Mucosa of descending colon (tissue), 3 donors: ENCODE measurements around the gene CENPN. TPM values are rescaled to one million over a fixed set of nuclear protein-coding genes. Genes with fewer than 3 reads are reported as not detected.

ENCODE experiments used
- ATAC-seq: fragments of 200-7000 bp; cut with Tn5 transposase; one replicate; pipeline ENCODE4 v1.9.1; 2020; ENCODE audit warnings: mild to moderate bottlenecking, moderate library complexity
- DNase-seq, 3 donors: peaks; one replicate each; pipeline ENCODE4 v3.0.0-alpha.2; 2020
- H3K36me3 ChIP-seq: fragments of 200-600 bp; one replicate; pipeline ENCODE4 v1.8.0; 2021; ENCODE audit warnings: low read depth, mild to moderate bottlenecking
- H3K4me1 ChIP-seq: fragments of 200-600 bp; one replicate; pipeline ENCODE4 v1.8.0; 2021; ENCODE audit warnings: low read depth, mild to moderate bottlenecking
- H3K4me3 ChIP-seq: fragments of 200-600 bp; one replicate; pipeline ENCODE4 v1.8.0; 2021; ENCODE audit warnings: mild to moderate bottlenecking
- H3K9me3 ChIP-seq: fragments of 200-600 bp; one replicate; pipeline ENCODE4 v1.8.0; 2021; ENCODE audit warnings: mild to moderate bottlenecking
- CTCF ChIP-seq: fragments of 200-600 bp; IDR thresholded peaks from one replicate; pipeline ENCODE4 v1.8.0; 2022; ENCODE audit warnings: antibody characterized with exemption, mild to moderate bottlenecking
- intact Hi-C, 2 donors: fragments of 100-400 bp; cut with DNase I in 1 of 2; cut with micrococcal nuclease in 1 of 2; formaldehyde crosslinking; loops; one replicate each; pipeline versions ENCODE4 v1.11.0 to v1.11.1; 2022; cut with DNase I, micrococcal nuclease
- total RNA-seq, 3 donors: library from RNA; stranded (reverse); fragmentation: NEBNext Ultra II Directional in 2 of 3; extraction: Animal tissue kit (Norgen Biotek cat#: 25700) in 2 of 3; gene quantifications; one replicate each; pipeline versions ENCODE4 v1.2.1 to v1.2.4, GENCODE V29; 2021 to 2023
- donor health status: DM: no; HTN: no; CAD: no; lungs with moderate emphysema.
- donor health status: DM: no; HTN: no; CAD: no.
- donor health status: DM: no; HTN: yes; CAD: no.

The CENPN gene
- total RNA-seq, 3 donors from 2014 or later, result 7.1 to 13.4 (median 7.6) TPM

GRCh38 chr16:80968386-80969113 lies 38.5 kb upstream of the CENPN start:
- H3K4me3 ChIP-seq, result no peak overlapping the region
- intact Hi-C loops, result no loop called here
- H3K9me3 ChIP-seq, result no peaks in the 10 kb centered on the region
- no peaks in the 10 kb centered on the region for H3K4me1 ChIP-seq
- DNase-seq, result no peak
- peak; percentile 58 for ATAC-seq
- no peaks in the 10 kb centered on the region for H3K36me3 ChIP-seq
- TF ChIP-seq CTCF, result no peak

GRCh38 chr16:80969114-80969484 lies 37.9 kb upstream of the CENPN start:
- no peak for TF ChIP-seq CTCF
- Histone ChIP-seq H3K4me1 (no peaks in the 10 kb centered on the region), H3K4me3 (no peak overlapping the region), H3K9me3 (no peaks in the 10 kb centered on the region), H3K36me3 (no peaks in the 10 kb centered on the region)
- intact Hi-C loops, result no loop called here
- ATAC-seq (no peak), DNase-seq (no peak)

- Histone ChIP-seq H3K36me3 (no peaks in the 10 kb centered on the region), H3K9me3 (no peaks in the 10 kb centered on the region), H3K4me3 (no peak overlapping the region), H3K4me1 (no peaks in the 10 kb centered on the region)
- DNase-seq (no peak), ATAC-seq (no peak)
- no peak for TF ChIP-seq CTCF
- intact Hi-C loops, result no loop called here
These were observed 35.2 kb upstream of the CENPN start for GRCh38 chr16:80971819-80972218.

GRCh38 chr16:80972611-80973010 lies 34.4 kb upstream of the CENPN start:
- Histone ChIP-seq H3K4me1 (no peaks in the 10 kb centered on the region), H3K36me3 (no peaks in the 10 kb centered on the region), H3K4me3 (no peak overlapping the region), H3K9me3 (no peaks in the 10 kb centered on the region)
- no peak for ATAC-seq
- no peak for TF ChIP-seq CTCF
- intact Hi-C loops, result no loop called here
- DNase-seq, result no peak

- no peak for DNase-seq
- Histone ChIP-seq H3K4me3 (no peak overlapping the region), H3K4me1 (peaks cover 3% of the 10 kb centered on the region), H3K36me3 (no peaks in the 10 kb centered on the region), H3K9me3 (no peaks in the 10 kb centered on the region)
- intact Hi-C loops, result no loop called here
- no peak for ATAC-seq
- no peak for TF ChIP-seq CTCF
These were observed 33.0 kb upstream of the CENPN start for GRCh38 chr16:80973991-80974390.
